ENCODE measurements around the gene HLA-E. TPM values are rescaled to one million over a fixed set of nuclear protein-coding genes. Genes with fewer than 3 reads are reported as not detected.

HLA-E gene
- total RNA-seq, 2 donors from 2014 or later: 133 to 216 TPM

GRCh38 chr6:30462482-30462881 lies 26.8 kb upstream of the HLA-E start:
- TF ChIP-seq POLR2A (IDR thresholded peaks at IDR 0.05) (no peak), CTCF (IDR thresholded peaks at IDR 0.05) (no peak)
- Histone ChIP-seq H3K9me3 (no peaks in the 10 kb centered on the region), H3K27me3 (peaks cover 0 to 49% of the 10 kb centered on the region in 2 donors), H3K4me1 (peaks cover 24% of the 10 kb centered on the region), H3K27ac (no peak overlapping the region), H3K36me3 (replicated peaks in 1 of 2; ENCODE audit: insufficient read depth in 1 of 2, low read depth in 2 of 2) (no peaks in the 10 kb centered on the region), H3K4me3 (no peak overlapping the region)
- DNase-seq (no peak), ATAC-seq (no peak)
- intact Hi-C loops (cut with DNase I): no loop called here
- 32 to 38% methylated on average over 7 of the region's 7 CpGs for whole genome bisulfite sequencing, 2 donors

- 42 to 45% methylated on average over 9 of the region's 9 CpGs for WGBS, 2 donors
- intact Hi-C loops (cut with DNase I): no loop called here
- no peak overlapping the region for H3K27ac ChIP-seq
- H3K4me3 ChIP-seq: no peak overlapping the region
- ATAC-seq: no peak
- H3K27me3 ChIP-seq: peaks cover 0 to 48% of the 10 kb centered on the region in 2 donors
- no peak for DNase-seq
- TF ChIP-seq POLR2A (IDR thresholded peaks at IDR 0.05) (no peak), CTCF (IDR thresholded peaks at IDR 0.05) (no peak)
- H3K4me1 ChIP-seq: peaks cover 24% of the 10 kb centered on the region
- H3K9me3 ChIP-seq: no peaks in the 10 kb centered on the region
- no peaks in the 10 kb centered on the region for H3K36me3 ChIP-seq (replicated peaks in 1 of 2; ENCODE audit: insufficient read depth in 1 of 2, low read depth in 2 of 2)
Observed at GRCh38 chr6:30463242-30463641, 26.1 kb upstream of the HLA-E start.

- Histone ChIP-seq H3K4me1 (peaks cover 24% of the 10 kb centered on the region), H3K9me3 (no peaks in the 10 kb centered on the region), H3K36me3 (replicated peaks in 1 of 2; ENCODE audit: insufficient read depth in 1 of 2, low read depth in 2 of 2) (no peaks in the 10 kb centered on the region), H3K27ac (no peak overlapping the region), H3K27me3 (peaks cover 0 to 45% of the 10 kb centered on the region in 2 donors), H3K4me3 (no peak overlapping the region)
- ATAC-seq: no peak
- peak in 3 of 4 donors; percentile 27 to 44 (median 41) for DNase-seq
- 14 to 52% methylated on average over 13 to 59 of the region's 64 CpGs for WGBS, 2 donors
- intact Hi-C loops (cut with DNase I): no loop called here
- no peak for TF ChIP-seq CTCF (IDR thresholded peaks at IDR 0.05)
- no peak for TF ChIP-seq POLR2A (IDR thresholded peaks at IDR 0.05)
Observed at GRCh38 chr6:30463651-30464618, 25.4 kb upstream of the HLA-E start.

- no peak overlapping the region for H3K27ac ChIP-seq
- H3K27me3 ChIP-seq: peaks cover 0 to 46% of the 10 kb centered on the region in 2 donors
- DNase-seq (no peak), ATAC-seq (no peak)
- H3K9me3 ChIP-seq: no peaks in the 10 kb centered on the region
- H3K4me3 ChIP-seq: peak overlapping the region in 1 of 2 donors; percentile 18
- 16 to 24% methylated on average over 13 of the region's 13 CpGs for WGBS, 2 donors
- H3K36me3 ChIP-seq (replicated peaks in 1 of 2; ENCODE audit: insufficient read depth in 1 of 2, low read depth in 2 of 2): no peaks in the 10 kb centered on the region
- H3K4me1 ChIP-seq: peaks cover 24% of the 10 kb centered on the region
- intact Hi-C loops (cut with DNase I): no loop called here
- TF ChIP-seq POLR2A (IDR thresholded peaks at IDR 0.05): no peak
- TF ChIP-seq CTCF (IDR thresholded peaks at IDR 0.05): no peak
Observed at GRCh38 chr6:30465595-30466306, 23.6 kb upstream of the HLA-E start.
